ENCODE data around the gene NMUR1.

DNA sequence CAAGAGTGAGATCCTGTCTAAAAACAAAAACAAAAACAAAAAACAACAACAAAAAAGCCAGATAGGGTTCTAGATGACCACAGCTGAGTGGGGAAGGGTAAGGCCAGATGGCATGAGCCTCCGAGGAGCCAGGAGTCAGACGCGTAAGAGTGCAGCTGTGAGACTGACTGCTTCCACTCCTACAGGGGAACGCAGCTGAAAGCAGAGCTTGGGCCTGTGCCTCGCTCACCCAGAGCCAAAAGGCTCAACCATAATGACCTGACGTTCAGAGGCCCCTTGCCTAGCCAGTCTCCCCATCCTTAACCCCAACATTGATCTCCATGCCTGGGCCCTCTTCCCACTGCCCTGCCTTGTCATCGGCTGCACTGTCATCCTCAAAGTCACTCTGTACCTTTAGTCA is 39.4 kb downstream of the NMUR1 start:
- TF ChIP-seq EZH2 (IDR thresholded peaks at IDR 0.05; ENCODE audit: low read depth, unreplicated experiment) (no peak), POLR2AphosphoS5 (IDR thresholded peaks at IDR 0.05; ENCODE audit: low read depth) (no peak), EZH2phosphoT487 (IDR thresholded peaks at IDR 0.05; ENCODE audit: unreplicated experiment) (no peak), JUNB (IDR thresholded peaks at IDR 0.05; ENCODE audit: unreplicated experiment) (no peak), ZNF331 (CRISPR knock-in tag; IDR thresholded peaks at IDR 0.05; ENCODE audit: low read depth) (no peak), NANOG (IDR thresholded peaks at IDR 0.05; ENCODE audit: borderline replicate concordance) (no peak), CREB1 (CRISPR knock-in tag; IDR thresholded peaks at IDR 0.05; ENCODE audit: low read depth) (no peak), STAT1 (IDR thresholded peaks at IDR 0.05; ENCODE audit: unreplicated experiment) (no peak)
- TF ChIP-seq, protein P1, sequence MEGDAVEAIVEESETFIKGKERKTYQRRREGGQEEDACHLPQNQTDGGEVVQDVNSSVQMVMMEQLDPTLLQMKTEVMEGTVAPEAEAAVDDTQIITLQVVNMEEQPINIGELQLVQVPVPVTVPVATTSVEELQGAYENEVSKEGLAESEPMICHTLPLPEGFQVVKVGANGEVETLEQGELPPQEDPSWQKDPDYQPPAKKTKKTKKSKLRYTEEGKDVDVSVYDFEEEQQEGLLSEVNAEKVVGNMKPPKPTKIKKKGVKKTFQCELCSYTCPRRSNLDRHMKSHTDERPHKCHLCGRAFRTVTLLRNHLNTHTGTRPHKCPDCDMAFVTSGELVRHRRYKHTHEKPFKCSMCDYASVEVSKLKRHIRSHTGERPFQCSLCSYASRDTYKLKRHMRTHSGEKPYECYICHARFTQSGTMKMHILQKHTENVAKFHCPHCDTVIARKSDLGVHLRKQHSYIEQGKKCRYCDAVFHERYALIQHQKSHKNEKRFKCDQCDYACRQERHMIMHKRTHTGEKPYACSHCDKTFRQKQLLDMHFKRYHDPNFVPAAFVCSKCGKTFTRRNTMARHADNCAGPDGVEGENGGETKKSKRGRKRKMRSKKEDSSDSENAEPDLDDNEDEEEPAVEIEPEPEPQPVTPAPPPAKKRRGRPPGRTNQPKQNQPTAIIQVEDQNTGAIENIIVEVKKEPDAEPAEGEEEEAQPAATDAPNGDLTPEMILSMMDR (conservative IDR thresholded peaks at IDR 0.05; ENCODE audit: low read depth in 2 of 2): no peak
- TF ChIP-seq, protein P2, sequence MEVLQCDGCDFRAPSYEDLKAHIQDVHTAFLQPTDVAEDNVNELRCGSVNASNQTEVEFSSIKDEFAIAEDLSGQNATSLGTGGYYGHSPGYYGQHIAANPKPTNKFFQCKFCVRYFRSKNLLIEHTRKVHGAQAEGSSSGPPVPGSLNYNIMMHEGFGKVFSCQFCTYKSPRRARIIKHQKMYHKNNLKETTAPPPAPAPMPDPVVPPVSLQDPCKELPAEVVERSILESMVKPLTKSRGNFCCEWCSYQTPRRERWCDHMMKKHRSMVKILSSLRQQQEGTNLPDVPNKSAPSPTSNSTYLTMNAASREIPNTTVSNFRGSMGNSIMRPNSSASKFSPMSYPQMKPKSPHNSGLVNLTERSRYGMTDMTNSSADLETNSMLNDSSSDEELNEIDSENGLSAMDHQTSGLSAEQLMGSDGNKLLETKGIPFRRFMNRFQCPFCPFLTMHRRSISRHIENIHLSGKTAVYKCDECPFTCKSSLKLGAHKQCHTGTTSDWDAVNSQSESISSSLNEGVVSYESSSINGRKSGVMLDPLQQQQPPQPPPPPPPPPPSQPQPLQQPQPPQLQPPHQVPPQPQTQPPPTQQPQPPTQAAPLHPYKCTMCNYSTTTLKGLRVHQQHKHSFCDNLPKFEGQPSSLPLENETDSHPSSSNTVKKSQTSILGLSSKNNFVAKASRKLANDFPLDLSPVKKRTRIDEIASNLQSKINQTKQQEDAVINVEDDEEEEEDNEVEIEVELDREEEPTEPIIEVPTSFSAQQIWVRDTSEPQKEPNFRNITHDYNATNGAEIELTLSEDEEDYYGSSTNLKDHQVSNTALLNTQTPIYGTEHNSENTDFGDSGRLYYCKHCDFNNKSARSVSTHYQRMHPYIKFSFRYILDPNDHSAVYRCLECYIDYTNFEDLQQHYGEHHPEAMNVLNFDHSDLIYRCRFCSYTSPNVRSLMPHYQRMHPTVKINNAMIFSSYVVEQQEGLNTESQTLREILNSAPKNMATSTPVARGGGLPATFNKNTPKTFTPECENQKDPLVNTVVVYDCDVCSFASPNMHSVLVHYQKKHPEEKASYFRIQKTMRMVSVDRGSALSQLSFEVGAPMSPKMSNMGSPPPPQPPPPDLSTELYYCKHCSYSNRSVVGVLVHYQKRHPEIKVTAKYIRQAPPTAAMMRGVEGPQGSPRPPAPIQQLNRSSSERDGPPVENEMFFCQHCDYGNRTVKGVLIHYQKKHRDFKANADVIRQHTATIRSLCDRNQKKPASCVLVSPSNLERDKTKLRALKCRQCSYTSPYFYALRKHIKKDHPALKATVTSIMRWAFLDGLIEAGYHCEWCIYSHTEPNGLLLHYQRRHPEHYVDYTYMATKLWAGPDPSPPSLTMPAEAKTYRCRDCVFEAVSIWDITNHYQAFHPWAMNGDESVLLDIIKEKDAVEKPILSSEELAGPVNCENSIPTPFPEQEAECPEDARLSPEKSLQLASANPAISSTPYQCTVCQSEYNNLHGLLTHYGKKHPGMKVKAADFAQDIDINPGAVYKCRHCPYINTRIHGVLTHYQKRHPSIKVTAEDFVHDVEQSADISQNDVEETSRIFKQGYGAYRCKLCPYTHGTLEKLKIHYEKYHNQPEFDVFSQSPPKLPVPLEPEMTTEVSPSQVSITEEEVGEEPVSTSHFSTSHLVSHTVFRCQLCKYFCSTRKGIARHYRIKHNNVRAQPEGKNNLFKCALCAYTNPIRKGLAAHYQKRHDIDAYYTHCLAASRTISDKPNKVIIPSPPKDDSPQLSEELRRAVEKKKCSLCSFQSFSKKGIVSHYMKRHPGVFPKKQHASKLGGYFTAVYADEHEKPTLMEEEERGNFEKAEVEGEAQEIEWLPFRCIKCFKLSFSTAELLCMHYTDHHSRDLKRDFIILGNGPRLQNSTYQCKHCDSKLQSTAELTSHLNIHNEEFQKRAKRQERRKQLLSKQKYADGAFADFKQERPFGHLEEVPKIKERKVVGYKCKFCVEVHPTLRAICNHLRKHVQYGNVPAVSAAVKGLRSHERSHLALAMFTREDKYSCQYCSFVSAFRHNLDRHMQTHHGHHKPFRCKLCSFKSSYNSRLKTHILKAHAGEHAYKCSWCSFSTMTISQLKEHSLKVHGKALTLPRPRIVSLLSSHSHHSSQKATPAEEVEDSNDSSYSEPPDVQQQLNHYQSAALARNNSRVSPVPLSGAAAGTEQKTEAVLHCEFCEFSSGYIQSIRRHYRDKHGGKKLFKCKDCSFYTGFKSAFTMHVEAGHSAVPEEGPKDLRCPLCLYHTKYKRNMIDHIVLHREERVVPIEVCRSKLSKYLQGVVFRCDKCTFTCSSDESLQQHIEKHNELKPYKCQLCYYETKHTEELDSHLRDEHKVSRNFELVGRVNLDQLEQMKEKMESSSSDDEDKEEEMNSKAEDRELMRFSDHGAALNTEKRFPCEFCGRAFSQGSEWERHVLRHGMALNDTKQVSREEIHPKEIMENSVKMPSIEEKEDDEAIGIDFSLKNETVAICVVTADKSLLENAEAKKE (CRISPR knock-in tag; IDR thresholded peaks at IDR 0.05): no peak
- TF ChIP-seq, protein P3, sequence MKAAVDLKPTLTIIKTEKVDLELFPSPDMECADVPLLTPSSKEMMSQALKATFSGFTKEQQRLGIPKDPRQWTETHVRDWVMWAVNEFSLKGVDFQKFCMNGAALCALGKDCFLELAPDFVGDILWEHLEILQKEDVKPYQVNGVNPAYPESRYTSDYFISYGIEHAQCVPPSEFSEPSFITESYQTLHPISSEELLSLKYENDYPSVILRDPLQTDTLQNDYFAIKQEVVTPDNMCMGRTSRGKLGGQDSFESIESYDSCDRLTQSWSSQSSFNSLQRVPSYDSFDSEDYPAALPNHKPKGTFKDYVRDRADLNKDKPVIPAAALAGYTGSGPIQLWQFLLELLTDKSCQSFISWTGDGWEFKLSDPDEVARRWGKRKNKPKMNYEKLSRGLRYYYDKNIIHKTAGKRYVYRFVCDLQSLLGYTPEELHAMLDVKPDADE (IDR thresholded peaks at IDR 0.05): no peak
- TF ChIP-seq, protein P4, sequence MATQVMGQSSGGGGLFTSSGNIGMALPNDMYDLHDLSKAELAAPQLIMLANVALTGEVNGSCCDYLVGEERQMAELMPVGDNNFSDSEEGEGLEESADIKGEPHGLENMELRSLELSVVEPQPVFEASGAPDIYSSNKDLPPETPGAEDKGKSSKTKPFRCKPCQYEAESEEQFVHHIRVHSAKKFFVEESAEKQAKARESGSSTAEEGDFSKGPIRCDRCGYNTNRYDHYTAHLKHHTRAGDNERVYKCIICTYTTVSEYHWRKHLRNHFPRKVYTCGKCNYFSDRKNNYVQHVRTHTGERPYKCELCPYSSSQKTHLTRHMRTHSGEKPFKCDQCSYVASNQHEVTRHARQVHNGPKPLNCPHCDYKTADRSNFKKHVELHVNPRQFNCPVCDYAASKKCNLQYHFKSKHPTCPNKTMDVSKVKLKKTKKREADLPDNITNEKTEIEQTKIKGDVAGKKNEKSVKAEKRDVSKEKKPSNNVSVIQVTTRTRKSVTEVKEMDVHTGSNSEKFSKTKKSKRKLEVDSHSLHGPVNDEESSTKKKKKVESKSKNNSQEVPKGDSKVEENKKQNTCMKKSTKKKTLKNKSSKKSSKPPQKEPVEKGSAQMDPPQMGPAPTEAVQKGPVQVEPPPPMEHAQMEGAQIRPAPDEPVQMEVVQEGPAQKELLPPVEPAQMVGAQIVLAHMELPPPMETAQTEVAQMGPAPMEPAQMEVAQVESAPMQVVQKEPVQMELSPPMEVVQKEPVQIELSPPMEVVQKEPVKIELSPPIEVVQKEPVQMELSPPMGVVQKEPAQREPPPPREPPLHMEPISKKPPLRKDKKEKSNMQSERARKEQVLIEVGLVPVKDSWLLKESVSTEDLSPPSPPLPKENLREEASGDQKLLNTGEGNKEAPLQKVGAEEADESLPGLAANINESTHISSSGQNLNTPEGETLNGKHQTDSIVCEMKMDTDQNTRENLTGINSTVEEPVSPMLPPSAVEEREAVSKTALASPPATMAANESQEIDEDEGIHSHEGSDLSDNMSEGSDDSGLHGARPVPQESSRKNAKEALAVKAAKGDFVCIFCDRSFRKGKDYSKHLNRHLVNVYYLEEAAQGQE (IDR thresholded peaks at IDR 0.05; ENCODE audit: unreplicated experiment): no peak
